H1 (cell line): Measurements from ENCODE around the gene HMGN3.

ENCODE experiments used
- CHD2 ChIP-seq: IDR thresholded peaks from 2 replicates; pipeline ENCODE4 v1.6.1; 2012; ENCODE audit warnings: low read length, improper control_type of control experiment
- CTCF ChIP-seq, 3 experiments: IDR thresholded peaks; 1 replicate in 2 of 3; 2 replicates in 1 of 3; pipeline versions ENCODE4 v1.5.1 to v1.6.1; 2011; ENCODE audit warnings: low read length in 3 of 3, mild to moderate bottlenecking in 3 of 3, inconsistent platforms in 2 of 3, low read depth in 1 of 3, moderate library complexity in 1 of 3; ENCODE audit not compliant: insufficient read depth in 1 of 3; ENCODE audit errors: control extremely low read depth in 1 of 3
- GABPA ChIP-seq: IDR thresholded peaks from 2 replicates; pipeline ENCODE4 v1.6.1; 2011; ENCODE audit warnings: mild to moderate bottlenecking, low read length, moderate library complexity, borderline replicate concordance; ENCODE audit not compliant: insufficient read depth
- POLR2AphosphoS5 ChIP-seq: IDR thresholded peaks from 2 replicates; pipeline ENCODE4 v1.6.1; 2011; ENCODE audit warnings: low read depth, low read length
- ZNF274 ChIP-seq: IDR thresholded peaks from 2 replicates; pipeline ENCODE4 v1.7.0; 2012; ENCODE audit warnings: low read length, borderline replicate concordance; ENCODE audit errors: extremely low read depth

- TF ChIP-seq CHD2 (no peak), POLR2AphosphoS5 (no peak), GABPA (no peak), ZNF274 (no peak), CTCF (IDR thresholded peaks at IDR 0.05; ENCODE audit: control extremely low read depth in 1 of 3, insufficient read depth in 1 of 3, low read depth in 1 of 3, low read length in 3 of 3) (no peak)
Observed at GRCh38 chr6:79236711-79237110, 2.2 kb upstream of the HMGN3 start.
